Superior temporal gyrus (tissue), 1 donor: Measurements from ENCODE around the gene HAAO.
"Not testable (repeated sequence)": the region's sequence is repeated elsewhere in the genome, so short reads cannot be mapped to it uniquely, and the experiment has no call there.

ENCODE experiments used
- DNase-seq: peaks from one replicate; pipeline ENCODE4 v3.0.0-alpha.2; 2016; ENCODE audit errors: extremely low spot score

The HAAO gene

GRCh38 chr2:42792583-42793333 is at the start of gene HAAO:
Gene HAAO, minus strand, starts transcription at chr2:42792583. Its CDS starts 47 bp downstream, at chr2:42792536.
- no peak for DNase-seq

DNA sequence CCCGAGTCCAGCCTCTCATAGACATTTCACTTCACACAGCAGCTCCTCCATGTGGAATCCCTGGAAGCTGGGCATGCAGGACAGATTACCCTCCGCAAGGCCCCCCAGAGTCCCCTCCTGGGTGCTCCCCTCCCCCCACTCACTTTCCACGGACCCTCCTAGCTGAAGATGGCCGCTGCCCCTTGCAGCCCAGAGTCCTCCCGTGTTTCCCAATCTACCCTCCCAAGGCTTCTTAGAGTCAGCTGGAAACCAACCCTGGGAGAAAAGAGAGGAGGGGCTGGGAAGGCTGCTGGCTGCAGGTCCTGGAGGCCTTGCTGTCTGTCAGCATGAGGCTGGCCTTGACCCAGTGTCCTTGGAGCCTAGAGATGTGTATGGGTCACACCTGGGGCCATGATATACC is 49.0 kb upstream of the HAAO start:
- no peak for DNase-seq

- no peak for DNase-seq
These were observed 48.4 kb upstream of the HAAO start for GRCh38 chr2:42840760-42841159.

GRCh38 chr2:42839809-42840501 is 47.6 kb upstream of the HAAO start:
- no peak for DNase-seq

DNA sequence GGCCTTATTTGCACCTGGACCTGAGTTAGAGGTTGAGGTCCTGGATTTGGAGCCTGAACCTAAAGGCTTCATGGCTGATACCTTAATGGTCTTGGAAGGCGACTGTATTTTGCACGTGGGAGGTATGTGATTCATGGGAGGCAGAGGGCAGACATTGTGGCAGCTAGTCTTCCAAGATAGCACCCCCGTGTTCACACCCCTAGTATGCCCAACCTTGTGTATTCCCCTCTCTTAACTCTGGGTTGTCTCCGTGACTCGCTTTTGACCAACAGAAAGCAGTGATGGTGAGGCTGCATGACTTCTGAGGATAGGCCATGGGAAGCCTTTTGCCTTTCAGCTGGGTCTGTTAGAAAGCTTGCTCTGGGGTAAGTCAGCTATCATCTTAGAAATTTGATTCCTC is 45.8 kb upstream of the HAAO start:
- DNase-seq = no peak

- DNase-seq = no peak
These were observed 43.4 kb upstream of the HAAO start for GRCh38 chr2:42835577-42836371.

DNA sequence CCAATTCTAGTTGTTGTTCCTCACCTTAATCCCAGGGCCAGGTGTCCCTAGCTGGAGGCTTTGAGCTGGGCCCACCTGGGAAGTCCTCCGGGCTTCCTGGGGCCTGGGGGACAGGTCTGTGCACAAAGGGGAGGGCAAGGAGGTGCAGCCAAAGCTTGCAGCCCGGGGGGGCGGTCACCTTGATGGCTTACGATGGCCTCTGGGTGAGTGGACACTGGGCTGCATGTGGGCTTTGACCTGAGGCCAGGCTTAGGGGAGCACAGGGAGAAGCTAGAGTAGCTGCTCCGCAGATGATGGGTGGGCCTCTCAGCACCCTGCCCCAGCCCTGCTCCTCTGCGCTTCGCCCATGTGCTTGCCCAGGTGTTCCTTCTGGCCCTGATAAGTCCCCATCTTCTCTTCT is 41.8 kb upstream of the HAAO start:
- no peak for DNase-seq

DNA sequence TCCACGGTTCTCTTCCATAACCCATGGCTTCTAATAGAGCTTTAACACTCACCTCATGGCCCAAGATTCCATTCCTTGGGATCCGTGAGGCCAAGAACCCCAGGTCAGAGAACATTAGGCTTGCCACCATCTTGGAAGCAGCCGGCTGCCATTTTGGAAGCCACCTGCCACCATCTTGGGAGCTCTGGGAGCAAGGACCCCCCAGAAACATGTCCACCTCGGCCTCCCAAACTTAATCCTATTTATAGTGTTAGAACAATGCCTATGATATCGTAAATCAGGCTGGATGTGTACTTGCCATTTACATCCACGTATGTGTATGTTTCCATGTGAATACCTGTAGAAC is 39.9 kb upstream of the HAAO start:
- DNase-seq = no peak

DNA sequence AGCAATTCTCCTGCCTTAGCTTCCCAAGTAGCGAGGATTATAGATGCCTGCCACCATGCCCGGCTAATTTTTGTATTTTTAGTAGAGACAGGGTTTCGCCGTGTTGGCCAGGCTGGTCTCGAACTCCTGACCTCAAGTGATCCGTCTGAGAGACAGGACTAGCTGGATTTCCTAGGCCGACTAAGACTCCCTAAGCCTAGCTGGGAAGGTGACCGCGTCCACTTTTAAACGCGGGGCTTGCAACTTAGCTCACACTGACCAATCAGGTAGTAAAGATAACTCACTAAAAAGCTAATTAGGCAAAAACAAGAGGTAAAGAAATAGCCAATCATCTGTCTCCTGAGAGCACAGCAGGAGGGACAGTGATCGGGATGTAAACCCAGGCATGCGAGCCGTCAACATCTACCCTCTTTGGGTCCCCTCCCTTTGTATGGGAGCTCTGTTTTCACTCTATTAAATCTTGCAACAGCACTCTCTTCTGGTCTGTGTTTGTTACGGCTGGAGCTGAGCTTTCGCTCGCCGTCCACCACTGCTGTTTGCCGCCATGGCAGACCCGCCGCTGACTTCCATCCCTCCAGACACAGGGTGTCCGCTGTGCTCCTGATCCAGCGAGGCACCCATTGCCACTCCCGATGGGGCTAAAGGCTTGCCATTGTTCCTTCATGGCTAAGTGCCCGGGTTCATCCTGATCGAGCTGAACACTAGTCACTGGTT is 39.3 kb upstream of the HAAO start:
- not testable (repeated sequence) for DNase-seq

DNA sequence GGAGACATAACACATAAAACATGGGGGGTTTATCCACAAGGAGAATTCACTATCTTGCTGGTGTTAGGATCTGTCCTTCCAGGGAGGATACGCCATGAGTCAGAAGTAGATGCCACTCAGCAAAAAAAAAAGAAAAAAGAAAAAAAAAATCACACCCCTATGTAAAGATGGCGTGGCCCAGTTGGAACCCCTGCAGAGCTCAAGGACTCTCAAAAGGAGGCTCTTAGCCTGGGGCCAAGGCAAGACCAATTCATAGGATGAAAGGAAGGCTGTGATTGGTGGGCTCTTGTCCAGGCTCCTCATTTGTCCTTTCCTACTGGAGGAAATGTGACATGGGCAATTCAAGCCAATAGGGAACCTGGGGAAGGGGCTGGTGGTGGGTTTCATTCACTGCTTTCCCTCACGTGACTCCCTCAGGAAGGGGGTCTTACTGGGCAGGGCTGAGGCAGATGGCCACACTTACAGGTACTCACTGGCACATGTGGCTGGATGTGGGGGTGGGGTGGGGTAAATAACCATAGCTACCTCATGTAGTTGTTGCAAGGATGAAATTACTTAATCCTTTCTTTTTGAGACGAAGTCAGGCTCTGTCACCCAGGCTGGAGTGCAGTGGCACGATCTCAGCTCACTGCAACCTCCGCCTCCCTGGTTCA is 38.7 kb upstream of the HAAO start:
- DNase-seq = no peak

DNA sequence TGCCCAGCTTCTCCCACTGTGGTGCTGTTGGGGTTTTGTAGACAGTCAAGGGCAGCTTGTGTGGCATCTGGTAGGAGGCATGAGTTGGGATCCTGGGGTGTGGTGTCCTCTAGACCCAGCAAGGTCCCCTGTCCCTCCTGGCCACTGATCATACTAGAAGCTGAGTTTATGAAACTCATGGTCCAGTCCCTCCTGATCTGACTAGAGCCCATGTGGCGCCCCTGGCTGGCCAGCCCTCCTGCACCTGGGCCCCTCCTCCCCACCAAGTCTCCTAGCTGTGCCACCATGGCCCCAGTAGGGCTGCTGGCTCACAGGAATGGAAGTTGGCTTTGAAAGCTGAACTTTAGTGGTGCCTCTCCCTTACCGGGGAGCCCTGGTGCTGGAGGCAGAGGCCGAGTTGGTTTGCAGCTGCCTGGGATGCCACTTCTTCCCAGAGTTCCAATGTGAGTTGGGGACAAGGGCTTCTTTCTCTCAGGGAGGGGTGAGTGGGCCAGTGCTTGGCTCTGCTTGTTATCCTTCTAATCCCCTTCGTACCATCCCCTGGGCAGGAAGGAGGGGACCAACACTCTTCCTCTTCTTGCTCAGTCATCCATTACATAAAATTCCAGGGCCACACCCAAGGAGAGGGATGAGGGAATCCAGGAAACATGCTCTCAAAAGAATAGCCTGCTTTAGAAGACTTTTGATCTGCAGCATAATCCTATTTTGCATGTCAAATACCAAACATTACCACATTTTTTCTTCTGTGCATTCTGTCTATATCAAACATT is 37.5 kb upstream of the HAAO start:
- DNase-seq = no peak

GRCh38 chr2:42828487-42829425 is 36.4 kb upstream of the HAAO start:
- peak; percentile 80 for DNase-seq

- DNase-seq = peak; percentile 97
These were observed 35.5 kb upstream of the HAAO start for GRCh38 chr2:42827647-42828486.

DNA sequence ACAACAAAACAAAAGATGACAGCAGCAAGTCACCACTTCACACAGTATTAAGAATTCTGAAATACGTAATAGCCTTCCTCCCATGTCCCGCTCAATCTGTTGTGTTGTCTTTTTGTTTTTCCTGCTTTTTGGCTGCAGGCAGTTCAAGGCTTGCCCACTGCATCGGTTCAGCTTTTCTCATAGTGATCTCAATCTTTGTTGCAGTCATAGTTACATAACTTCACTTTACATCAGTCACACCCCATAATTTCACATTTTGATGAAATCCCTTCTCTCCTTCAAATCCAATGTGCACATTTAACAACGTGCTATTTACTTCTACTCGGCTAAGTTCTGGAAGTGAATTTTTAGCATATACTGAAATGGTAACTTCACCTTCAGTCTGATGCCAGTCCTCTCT is 33.8 kb upstream of the HAAO start:
- no peak for DNase-seq

DNA sequence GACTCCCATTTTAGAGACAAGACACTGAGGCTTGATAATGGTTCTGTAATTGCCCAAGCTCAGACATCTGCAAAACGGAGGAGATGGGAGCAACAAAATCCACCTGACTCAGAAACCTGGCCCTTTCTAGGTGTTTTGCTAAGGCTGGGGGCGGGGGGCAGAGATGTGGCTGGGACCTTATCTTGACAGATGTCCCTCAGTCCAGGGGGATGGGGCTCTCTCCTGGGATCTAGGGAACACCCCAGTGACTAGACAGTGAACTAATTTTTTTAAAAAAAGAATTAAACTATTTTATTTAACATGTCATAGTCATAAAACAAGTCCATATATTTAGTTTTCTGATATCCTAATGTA is 32.0 kb upstream of the HAAO start:
- no peak for DNase-seq

DNA sequence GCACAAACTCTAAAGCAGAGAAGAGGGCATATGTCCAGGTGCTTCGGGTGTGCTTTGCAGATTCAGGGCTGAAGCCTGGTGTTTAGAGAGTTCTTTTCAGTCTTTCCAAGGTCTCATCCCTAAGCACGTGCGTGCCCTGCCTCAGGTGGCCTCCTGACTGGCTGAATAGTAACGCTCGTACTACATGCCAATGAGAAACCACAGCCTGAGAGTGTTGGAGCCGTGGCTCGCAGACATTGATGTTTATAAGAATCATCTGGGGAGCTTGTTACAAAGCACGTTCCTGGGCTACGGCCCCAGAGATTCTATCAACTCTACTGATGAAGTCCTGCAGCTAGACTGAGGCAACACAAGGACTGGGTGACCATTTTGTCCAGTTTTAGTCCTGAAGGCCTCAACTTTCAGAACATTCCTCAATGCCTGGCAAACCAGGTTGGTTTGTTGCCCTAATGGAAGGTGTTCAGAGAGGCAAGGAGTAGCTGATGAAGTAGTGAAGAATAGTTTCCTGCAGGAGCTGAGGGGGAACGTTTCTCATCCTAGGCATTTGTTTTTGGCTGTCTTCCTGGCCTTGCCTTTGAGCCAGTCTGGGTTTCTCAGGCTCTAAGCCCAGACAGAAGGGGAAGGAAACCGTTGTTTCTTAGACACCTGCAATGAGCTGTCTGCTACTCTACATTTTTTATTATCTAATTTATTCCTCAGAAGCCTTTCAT is 31.5 kb upstream of the HAAO start:
- DNase-seq = no peak

GRCh38 chr2:42819160-42819559 is 26.8 kb upstream of the HAAO start:
- DNase-seq = no peak

- no peak for DNase-seq
These were observed 23.3 kb upstream of the HAAO start for GRCh38 chr2:42815726-42816125.
